Pulmonary artery endothelial cell (primary cell): Measurements from ENCODE around the gene GEMIN5. TPM values are rescaled to one million over a fixed set of nuclear protein-coding genes. Genes with fewer than 3 reads are reported as not detected.
"Not testable (repeated sequence)": the region's sequence is repeated elsewhere in the genome, so short reads cannot be mapped to it uniquely, and the experiment has no call there.

Source experiments
- DNase-seq: peaks from one replicate; pipeline ENCODE4 v3.0.0-alpha.2; 2011; ENCODE audit warnings: low read depth, low spot score
- total RNA-seq: library from RNA; depleted of rRNA; stranded (reverse); fragments of >200 nt; gene quantifications from 2 replicates; pipeline ENCODE4 v1.2.3, GENCODE V29; 2014

Gene GEMIN5, protein sequence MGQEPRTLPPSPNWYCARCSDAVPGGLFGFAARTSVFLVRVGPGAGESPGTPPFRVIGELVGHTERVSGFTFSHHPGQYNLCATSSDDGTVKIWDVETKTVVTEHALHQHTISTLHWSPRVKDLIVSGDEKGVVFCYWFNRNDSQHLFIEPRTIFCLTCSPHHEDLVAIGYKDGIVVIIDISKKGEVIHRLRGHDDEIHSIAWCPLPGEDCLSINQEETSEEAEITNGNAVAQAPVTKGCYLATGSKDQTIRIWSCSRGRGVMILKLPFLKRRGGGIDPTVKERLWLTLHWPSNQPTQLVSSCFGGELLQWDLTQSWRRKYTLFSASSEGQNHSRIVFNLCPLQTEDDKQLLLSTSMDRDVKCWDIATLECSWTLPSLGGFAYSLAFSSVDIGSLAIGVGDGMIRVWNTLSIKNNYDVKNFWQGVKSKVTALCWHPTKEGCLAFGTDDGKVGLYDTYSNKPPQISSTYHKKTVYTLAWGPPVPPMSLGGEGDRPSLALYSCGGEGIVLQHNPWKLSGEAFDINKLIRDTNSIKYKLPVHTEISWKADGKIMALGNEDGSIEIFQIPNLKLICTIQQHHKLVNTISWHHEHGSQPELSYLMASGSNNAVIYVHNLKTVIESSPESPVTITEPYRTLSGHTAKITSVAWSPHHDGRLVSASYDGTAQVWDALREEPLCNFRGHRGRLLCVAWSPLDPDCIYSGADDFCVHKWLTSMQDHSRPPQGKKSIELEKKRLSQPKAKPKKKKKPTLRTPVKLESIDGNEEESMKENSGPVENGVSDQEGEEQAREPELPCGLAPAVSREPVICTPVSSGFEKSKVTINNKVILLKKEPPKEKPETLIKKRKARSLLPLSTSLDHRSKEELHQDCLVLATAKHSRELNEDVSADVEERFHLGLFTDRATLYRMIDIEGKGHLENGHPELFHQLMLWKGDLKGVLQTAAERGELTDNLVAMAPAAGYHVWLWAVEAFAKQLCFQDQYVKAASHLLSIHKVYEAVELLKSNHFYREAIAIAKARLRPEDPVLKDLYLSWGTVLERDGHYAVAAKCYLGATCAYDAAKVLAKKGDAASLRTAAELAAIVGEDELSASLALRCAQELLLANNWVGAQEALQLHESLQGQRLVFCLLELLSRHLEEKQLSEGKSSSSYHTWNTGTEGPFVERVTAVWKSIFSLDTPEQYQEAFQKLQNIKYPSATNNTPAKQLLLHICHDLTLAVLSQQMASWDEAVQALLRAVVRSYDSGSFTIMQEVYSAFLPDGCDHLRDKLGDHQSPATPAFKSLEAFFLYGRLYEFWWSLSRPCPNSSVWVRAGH (N-terminal part only)
- 21.5 and 38.3 TPM in 2 replicates for total RNA-seq

DNA sequence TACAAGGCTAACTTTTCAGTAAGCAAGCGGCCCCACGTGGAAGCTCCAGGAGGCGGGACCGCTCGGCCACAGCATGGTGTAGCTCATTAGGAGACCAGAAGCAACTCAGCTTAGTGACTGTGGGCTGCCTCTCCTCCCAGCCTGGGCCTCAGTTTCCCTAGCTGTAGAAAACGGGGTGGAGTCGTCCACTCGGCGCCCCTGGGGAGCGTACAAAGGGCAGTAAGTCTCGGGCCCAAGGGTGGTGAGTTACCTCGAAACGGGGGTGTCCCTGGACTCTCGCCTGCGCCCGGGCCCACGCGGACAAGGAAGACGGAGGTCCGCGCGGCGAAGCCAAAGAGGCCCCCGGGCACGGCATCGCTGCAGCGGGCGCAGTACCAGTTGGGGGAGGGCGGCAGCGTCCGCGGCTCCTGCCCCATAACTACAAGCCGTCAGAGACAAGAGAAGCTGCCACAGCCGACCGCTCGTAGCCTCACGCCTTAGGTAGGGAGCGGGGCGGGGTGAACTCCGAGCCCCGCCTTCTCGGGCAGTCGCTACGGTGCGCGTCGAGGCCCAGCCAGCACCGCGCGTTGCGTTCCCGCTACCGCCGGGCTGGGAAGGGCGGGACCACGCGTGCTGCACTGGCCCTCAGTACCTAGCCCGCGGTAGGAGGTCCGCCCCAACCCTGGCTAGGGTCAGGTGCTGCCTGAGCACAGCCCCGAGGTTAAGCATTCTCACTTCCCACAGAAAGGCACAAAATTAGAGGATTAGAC, at the start of gene GEMIN5:
GEMIN5 (minus strand) TSS at position 494 of the 749 bp plus-strand sequence; CDS start at position 416, 78 bp downstream.
- peak; percentile 57 for DNase-seq

- no peak for DNase-seq
Observed at GRCh38 chr5:154986151-154986550, 48.1 kb upstream of the GEMIN5 start.

GRCh38 chr5:154984946-154985516, 47.0 kb upstream of the GEMIN5 start:
- no peak for DNase-seq

DNA sequence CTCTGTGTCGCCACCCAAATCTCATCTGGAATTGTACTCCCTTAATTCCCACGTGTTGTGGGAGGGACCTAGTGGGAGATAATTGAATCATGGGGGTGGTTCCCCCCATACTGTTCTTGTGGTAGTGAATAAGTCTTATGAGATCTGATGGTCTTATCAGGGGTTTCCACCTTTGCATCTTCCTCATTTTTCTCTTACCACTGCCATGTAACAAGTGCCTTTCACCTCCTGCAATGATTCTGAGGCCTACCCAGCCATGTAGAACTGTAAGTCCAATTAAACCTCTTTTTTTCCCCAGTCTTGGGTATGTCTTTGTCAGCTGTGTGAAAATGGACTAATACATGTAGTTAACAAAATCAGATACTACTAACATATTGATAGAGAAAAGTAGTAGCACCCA, 40.3 kb upstream of the GEMIN5 start:
- not testable (repeated sequence) for DNase-seq

- DNase-seq, result no peak
Observed at GRCh38 chr5:154977409-154977808, 39.4 kb upstream of the GEMIN5 start.

DNA sequence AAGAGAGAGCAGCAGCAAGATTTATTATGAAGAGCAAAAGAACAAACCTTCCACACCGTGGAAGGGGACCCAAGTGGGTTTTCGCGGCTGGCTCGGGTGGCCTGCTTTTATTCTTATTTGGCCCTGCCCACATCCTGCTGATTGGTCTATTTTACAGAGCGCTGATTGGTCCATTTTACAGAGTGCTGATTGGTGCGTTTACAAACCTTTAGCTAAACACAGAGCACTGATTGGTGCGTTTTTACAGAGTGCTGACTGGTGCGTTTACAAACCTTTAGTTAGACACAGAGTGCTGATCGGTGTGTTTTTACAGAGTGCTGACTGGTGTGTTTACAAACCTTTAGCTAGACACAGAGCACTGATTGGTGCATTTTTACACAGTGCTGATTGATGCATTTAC, 38.1 kb upstream of the GEMIN5 start:
- not testable (repeated sequence) for DNase-seq

GRCh38 chr5:154972476-154973080, 34.6 kb upstream of the GEMIN5 start:
- peak; percentile 30 for DNase-seq

DNA sequence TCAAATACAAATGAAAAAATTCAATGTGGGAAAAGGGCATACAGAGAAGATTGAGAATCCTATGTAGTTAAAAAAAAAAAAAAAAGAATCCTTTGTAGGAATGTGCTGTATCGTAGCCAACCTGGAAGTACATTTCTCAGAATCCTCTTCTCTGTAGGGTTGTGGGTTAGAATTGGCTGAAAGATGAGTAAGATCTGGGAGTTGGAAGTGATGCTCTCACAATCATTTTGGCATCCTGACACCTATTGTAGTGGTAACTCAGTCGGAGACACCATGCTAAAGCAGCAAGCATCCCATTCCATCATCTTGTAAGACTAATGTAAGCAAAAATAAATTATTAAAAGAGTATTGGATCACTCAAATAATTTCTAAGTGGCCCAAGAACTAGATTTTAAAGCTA, 33.5 kb upstream of the GEMIN5 start:
- DNase-seq, result no peak

DNA sequence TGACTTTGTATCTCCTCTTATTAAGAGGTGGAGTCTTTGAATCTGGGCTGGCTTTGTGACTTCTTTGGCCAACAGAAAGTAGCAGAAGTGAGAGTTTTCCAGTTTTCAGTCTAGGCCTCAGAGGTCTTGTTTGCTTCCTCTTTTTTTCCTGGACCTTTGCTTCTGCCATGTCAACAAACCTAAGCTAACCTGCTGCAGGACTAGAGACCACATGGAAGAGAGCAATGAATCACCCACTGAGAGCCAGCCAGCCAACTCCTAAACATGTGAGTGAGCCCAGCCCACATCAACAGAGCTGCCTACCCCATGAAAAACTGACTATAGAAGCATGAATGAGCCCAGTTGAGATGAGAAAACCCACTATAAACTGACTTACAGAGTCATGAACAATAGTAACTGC, 32.7 kb upstream of the GEMIN5 start:
- DNase-seq, result no peak

DNA sequence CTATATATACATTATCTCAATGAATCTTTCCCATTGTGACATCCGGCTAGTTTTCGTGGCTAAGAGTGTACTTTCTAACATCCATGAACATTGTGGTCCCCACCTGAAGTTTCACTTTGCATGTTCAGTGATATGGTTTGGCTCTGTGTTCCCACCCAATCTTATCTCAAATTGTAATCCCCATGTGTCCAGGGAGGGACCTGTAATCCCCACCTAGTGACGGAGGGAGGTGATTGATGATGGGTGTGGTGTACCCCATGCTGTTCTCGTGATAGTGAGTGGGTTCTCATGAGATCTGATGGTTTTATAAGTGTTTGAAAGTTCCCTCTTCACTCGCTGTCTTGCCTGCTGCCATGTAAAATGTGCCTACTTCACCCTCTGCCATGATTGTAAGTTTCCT, 30.9 kb upstream of the GEMIN5 start:
- DNase-seq, result no peak

DNA sequence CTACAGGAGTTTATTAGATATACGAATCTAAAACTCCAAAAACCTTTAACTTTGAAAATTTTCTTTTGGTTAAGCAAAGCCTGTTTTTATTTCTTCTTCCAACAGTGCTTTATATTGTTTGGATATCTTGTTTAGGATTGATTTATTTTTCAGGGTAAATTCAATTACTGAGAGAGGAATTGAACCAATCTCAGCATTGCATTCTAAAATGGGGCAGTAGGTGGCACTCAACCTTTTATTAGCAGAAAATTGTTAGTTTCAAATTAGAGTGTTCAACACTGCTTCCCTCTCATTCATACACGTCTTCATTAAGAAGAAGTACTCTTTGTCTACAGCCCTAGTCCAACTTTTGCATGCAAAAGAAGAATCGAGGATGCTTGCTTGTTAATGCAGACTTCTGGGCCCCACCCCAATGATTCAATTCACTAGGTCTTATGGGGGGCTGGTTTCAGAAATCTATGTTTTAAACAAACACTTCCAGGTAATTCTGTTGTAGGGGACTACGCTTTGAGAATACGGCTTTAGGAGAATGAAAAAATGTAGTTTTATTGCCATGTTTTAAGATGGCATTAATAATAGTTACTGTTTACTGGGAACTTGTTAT, 29.5 kb upstream of the GEMIN5 start:
- DNase-seq, result no peak

- DNase-seq, result no peak
Observed at GRCh38 chr5:154966874-154967273, 28.9 kb upstream of the GEMIN5 start.

GRCh38 chr5:154966081-154966841, 28.2 kb upstream of the GEMIN5 start:
- peak; percentile 86 for DNase-seq

DNA sequence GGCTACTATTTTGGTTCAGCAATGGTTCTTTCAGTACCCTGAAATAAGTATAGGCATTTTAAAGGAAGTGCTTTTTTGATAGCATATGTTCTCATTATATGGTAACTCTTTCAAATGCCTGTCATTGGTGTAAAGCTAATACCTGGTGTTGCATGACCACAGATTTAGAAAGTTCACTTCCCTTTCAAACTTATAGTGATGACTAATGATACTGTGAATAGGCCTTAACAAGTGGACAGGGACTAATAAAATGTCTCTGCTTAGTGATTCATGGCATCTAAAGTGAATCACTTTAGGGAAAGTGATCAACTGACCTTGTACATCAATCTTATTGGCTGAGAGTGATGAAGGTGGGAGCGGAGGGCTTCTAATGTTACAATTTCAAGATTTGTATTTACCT, 24.5 kb upstream of the GEMIN5 start:
- DNase-seq, result no peak

- DNase-seq, result no peak
Observed at GRCh38 chr5:154956712-154957111, 18.7 kb upstream of the GEMIN5 start.

DNA sequence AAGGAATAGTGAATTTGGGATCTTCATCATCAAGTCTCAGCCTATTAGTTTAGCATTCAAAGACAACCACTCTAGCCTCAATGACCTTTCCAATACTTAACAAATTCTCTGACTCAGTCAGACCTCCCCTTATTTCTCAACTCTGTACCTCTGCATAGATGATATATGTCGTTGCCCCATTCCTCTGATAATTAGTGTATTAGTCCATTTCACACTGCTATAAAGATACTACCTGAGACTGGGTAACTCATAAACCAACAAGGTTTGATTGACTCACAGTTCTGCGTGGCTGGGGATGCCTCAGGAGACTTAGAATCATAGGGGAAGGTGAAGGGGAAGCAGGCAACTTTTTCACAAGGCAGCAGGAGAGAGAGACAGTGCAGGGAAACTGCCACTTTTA, 11.8 kb upstream of the GEMIN5 start:
- no peak for DNase-seq

DNA sequence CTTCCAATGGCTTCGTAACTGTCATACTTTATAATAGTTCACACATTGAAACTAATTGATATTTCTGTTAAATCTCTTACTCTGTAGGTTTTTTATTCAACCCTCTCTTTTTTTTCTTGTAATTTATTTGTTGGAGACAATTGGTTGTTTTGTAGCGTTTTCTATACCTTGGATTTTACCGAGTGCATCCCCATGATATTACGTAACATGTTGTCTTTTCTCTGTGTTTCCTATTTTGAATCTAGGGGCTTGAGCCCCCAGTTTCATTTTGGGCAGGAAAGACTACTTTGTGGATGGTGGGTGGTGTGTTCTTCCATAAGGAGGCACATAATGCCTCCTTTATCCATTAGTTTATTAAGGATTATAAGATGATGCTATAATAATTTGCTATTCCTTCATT, 10.3 kb upstream of the GEMIN5 start:
- no peak for DNase-seq

- no peak for DNase-seq
Observed at GRCh38 chr5:154947778-154948177, 9.8 kb upstream of the GEMIN5 start.
